Dedifferentiated amniotic fluid mesenchymal stem cell (primary cell): ENCODE measurements around the gene DUS4L.

Experiments used
- DNase-seq: peaks from one replicate; pipeline ENCODE4 v3.0.0-alpha.2; 2016; ENCODE audit errors: extremely low spot score

DUS4L gene

DNA sequence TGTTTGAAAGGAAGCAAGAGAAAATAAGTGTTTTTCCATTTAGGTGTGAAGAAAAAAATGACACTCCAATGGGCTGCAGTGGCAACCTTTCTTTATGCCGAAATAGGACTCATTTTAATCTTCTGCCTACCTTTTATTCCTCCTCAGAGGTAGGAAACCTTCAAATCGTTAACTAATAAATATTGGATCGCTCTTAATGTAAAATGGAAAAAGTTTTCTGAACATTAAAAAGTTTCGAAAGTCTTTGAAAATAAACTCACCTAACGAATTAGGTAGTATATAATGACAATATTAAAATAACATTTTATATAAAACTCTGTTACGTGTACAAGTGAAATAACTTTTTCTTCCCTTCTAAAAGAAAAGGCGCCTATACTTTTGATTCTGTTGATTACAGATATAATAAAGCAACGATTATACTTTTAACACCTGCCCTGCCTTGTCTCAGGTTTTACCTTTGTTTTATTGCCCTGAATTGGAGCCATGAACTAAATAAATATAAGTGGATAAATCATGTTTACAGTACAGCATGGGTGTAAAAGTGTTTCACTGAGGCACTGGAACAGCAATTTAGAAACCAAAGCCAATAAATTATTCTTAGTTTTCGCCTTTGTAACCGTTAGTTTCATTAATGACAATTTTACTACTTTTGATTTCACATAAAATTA, 17.1 kb downstream of the DUS4L start:
- DNase-seq = no peak

DNA sequence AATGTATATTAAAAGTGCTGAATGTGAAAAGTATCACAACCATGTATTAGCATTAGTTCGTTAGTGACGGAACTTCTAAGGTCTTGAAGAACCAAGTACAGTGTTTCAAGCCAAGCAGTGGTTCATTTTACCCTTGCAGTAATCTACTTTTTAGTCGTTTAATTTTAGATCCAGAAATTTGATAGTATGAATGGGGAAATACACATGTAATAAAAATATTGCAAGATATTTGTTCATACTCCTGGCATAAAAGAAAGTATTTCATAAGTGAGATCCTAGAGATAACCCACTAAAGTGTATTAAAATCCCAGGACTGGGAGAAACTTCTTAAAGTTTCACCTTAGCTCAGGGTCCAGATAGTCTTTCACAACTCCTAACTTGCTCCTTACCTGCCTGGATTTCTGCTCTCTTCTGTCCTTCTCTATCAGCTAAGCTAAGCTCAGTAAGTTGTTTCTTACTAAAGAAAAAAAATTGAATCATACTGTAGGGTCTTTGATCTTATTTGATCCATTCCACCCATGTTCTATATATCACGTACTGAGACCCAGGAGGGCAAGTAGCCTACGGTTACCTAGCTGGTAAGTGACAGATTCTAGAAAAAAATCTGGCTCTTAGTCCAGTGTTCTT, 17.7 kb downstream of the DUS4L start:
- peak; percentile 18 for DNase-seq

DNA sequence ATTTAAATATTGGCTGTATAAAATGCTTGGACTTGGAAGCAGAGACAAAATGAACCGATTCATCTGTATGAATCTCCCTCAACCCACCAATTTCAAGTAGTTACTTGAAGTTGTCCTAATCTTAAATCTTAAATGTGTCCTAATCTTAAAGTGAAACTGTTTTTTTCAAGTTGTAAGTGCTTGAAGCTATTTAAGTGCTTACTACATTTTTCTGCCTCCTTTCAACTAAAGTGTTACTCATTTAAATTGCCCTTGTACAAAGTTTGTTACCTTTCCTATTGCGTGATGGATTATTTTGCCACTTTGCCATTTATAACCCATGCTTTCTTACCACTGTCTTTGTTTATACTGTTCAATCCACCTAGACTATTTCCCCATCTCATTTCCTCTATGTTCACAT, 19.1 kb downstream of the DUS4L start:
- no peak for DNase-seq

DNA sequence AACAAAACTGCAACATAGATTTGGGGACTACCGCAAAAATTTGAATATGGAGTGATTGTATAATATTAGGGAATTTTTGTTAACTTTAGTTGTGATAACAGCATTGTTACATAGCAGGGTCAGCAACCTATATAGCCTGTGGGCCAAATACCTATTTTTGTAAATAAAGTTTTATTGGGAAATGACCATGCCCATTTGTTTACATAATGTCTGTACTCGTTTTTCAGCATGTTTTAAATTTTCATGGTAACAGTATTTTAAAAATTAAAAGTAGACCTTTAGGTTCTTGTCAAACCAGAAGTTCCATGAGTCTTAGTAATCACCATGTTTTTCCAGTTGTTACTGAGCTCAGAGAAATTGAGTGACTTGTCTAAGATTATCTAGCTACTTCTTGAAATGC, 20.9 kb downstream of the DUS4L start:
- no peak for DNase-seq

DNA sequence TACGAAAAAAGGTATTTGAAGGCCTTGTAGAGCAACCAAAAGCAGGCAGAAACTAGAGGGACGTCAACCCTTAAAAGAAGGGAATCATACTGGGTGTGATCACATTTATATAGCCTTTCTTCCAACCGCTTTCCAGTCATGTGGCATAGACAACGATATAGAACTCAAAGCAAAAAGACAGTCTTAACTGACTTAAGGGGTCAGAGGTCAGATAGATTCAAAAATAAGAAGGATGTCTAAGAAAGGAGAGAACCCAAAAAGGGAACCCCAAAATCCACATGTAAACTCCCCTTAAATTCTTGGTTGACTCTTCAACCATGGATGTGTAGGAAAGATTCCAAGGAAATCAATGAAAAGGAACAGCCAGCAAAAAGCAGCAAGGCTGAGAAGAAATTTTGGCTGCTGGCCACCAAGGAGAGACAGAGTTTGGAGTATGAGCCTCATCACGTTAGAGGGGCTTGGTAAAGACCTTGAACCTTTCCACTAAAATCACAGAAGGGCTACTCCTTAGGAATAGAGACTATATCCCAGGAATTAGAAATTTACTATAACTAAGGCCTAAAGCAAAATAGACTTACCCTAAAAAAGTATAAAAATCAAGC, 24.9 kb downstream of the DUS4L start:
- no peak for DNase-seq

DNA sequence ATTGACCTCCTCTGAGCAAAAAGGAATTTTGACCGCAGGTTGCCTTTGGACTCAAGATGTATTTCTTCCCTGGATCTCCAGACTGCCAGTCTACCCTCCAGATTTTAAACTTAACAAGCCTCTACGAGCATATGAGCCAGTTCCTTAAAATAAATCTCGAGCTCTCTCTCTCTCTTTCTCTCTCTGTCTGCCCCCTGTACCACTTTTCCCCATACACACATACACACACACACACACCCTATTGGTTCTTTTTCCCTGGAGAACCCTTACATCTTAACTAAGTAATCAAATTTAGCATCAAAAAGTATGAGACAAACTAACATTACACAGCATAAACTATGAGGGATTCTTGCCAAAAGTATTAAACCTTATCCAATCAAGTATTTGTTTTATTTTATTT, 27.6 kb downstream of the DUS4L start:
- no peak for DNase-seq

DNA sequence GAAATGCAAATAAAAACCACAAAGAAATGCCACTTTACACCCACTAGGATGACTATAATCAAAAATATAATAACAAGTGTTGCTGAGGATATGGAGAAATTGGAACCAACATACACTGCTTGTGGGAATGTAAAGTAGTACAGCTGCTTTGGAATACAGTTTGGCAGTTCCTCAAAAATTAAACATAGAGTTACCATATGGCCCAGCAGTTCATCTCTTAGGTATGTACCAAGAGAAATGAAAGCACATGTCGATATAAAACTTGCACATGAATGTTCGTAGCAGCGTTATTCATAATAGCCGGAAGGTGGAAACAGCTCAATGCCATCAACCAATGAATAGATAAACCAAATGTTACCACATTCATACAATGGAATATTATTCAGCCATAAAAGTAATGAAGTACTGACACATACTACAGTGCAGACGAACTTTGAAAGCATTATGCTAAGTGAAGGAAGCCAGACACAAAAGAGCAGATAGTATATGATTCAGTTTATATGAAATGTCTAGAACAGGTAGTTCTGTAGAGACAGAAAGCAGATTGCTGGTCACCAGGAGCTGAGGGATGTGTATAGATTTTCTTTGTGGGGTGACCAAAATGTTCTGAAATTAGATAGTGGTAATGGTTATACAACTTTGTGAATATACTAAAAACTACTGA, 28.7 kb downstream of the DUS4L start:
- DNase-seq = peak; percentile 54

DNA sequence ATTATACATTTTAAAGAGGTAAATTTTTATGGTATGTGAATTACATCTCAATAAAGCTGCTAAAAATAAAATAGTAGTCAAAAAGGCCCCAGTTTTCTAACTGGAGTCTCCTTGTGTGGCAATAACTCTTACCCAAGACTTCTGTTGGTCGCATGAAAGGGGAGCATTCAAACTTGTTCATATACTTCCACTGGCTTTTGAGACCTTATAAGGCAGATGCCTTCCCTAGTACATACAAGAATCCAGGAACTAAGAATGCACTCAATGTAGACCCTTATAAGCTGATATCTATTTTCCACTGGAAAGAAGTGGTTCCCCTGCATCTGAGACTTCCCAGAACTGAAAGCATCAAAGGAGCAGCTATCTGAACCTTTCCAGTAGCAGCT, 29.2 kb downstream of the DUS4L start:
- DNase-seq = no peak

DNA sequence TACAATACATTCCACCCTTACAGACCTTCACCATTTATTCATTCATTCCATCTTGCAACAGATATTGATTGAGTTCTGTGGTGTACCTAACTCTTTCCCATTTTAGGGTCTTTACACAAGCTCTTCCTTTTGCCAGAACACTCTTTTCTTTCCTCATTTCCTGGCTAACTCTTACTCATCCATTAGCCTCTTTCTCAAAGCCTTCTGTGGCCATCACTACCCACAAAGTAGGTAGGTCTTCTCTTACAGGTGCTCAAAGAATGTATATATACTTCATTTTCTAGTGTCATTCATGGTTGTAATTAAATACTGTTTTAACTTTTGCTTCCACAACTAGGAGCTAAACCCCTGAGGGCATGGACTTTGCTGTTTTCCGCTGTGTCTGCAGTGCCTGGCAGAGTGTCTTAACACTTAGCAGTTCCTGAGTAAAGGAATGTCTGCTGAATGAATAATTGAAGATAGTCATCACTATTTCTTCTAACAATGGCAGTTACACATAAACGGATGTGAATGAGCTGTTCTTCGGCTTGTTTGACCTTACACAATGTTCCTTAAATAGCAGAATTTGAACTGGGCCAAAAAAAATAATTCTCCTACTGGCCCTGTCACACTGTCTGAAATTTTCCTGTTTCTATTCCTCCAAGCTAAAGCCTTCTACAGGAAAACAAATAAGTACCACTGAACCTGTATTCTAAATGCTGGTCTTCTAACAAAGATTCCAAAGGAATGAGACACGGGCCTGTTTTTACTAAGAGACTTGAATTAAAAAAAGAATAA, 31.4 kb downstream of the DUS4L start:
- peak; percentile 81 for DNase-seq

DNA sequence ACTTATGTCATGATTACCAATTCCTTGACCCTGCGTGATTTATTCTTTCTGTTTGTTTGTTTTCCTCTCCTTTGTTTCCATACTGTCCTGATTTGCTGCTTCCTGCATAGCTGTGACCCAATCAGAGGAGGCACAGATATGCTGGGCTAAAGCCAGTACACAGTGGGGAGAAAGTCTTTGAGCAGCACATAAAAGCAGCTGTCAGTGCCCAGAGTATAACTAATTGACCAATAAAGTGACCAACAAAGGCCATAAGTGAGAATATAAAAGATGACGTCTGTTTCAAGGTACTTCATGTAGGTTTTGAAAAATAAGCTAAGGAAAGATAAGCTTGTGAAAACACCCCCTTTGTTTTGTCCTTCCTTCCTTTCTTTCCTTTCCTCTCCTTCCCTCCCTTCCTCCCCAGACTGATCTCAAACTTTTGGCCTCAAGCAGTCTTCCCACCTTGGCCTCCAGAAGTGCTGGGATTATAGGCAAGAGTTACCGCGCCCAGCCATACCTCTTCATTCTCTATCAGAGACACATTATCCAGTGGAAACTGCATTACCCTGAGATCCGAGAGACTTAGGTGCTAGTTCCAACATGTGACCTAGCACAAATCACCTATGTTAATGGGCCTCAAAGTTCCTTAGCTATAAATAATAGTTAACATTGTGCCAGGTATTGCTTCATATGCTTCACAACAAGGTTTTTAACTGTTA, 33.3 kb downstream of the DUS4L start:
- DNase-seq = no peak

DNA sequence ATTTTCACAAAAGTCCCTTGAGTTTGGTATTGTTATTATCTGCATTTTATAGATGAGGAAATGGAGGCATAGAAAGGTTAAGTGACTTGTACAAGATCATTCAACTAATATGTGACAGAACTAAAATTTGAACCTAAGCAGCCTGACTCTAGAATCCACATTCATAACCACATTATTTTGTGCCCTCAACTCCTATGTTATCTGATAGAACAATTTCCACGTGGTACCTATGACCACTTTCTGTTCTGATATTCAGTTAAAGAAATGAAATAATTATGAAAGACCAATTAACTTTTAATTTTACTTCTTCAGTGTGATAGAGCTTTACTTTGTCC, 33.8 kb downstream of the DUS4L start:
- no peak for DNase-seq

DNA sequence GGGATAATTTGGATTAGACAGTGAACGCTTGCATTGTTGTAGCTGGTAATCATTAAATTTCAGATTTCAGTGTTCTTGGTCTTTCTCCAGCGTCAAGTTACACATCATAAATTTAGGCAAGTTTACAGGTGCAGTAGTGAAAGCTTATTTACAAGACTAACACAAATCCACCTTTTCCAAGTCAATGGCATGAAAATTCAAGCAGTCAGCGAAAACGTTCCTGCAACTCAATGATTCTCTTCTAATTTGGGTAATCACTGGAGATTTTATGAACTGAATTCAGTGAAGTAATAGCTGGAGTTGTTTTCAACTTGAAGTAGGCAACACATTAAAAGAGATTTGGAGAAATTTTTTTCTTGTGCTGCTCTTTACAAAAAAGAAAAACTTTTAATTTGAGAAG, 34.2 kb downstream of the DUS4L start:
- DNase-seq = no peak

DNA sequence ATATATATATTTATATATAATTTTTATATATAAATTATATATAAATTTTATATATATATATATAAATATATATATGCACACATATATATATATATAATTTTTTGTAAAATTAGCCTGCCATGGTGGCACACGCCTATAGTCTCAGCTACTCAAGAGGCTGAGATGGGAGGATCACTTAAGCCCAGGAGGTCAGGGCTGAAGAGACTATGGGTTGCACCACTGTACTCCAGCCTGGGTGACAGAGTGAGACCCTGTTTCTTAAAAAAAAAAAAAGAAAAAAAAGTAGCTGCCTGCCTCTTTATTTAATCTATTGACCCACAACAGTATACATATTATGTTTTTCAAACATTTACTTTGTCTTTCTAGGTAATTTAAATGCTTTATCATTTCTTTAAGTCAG, 35.5 kb downstream of the DUS4L start:
- no peak for DNase-seq

DNA sequence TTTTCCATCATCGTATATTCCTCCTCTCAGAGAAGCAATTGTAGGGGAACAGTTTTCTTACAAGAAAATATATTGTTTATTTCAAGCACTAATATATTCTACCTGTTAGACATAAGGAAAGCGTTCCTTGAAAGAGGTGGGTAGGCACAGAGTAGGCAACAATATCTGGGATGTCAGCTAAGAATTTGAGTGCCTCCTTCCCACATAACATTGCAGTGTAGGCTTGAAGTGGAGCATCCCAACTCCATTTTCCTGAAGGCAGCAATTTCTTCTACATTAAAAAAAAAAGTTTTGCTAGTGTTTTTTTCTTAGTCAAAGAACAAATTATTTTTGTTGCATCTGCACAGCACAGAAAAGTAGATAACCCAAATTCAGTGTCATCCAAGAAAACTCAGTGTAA, 37.0 kb downstream of the DUS4L start:
- DNase-seq = no peak

DNA sequence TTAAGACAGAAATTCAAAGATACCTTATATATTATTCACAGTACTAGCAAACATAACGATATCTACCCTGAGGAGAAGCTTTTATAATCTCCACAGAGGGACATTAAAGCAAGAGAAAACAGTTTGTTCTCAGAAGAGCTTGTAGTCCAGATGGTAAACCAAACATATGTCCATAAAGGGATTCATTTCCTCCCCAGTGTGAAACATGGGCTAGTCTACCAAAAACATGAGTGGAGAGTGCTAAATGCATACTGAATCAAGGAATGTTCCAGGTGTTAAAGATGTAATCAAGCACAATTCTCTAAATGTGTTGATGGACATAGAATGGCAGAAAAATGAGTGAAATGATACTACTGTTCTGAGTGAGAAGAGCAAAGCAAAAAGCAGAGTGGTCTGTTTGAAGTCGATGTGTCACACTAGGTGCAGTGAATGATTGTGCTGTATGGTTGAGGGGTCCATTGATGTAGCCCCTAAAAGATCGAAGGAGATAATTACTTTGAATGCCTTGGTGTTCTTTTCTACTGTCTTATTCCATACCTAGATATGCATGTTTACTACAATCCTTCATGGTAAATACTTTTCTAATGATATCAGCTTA, 41.5 kb downstream of the DUS4L start:
- no peak for DNase-seq

DNA sequence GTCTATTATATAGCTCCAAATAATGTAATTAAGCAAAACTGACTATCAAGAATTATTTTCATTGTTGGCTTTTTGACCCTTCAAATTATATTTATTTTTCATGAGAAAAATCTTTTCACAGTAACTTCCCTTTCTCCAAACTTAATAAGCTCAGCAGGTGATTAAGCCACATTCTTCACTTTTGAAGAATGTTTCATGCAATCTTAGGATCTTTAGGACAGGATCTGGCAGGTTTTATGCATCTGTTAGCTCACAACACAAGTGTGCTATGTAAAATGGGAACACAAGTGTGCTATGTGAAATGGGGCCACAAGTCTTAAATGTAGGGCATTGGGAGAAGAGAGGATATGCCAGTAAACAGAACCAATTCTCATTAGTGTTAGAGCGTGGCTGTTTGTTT, 42.5 kb downstream of the DUS4L start:
- DNase-seq = no peak

DNA sequence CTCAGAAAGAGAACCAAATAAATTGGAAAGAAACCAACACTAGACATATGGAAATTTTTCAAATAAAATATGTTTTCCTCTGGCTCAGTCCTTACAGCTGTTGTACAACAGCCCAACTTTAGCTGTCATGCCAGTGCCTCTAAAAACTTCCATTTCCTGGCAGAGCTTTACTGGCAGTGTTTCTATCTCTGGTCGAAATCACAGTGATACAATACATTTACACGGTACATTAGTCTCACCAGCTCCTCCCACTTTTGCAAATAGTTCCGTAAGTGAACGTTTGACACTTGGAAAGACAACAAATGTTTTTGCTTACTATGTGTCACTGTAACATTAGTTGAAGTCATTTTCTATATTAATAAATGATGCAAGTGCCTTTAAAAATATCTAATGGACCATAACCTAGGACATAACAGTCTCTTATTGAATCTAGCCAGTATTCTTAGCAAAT, 46.1 kb downstream of the DUS4L start:
- no peak for DNase-seq

DNA sequence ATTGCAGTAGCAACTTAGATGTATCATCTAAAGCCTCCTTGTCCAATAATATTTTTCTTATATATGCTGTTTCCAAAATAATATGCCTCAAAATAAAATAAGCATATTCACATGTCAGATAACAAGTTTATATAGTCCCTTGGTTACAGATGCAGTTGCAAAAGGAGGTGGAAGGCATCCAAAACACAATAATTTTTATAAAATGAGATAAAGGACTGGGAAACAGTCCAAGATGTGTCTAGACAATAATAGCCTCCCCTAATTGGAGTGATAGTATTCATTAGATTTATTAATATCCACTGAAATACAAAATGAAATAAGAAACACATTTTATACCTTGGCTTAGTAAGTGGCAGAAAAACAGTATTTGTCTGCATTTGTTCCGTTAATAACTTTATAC, 46.6 kb downstream of the DUS4L start:
- no peak for DNase-seq

DNA sequence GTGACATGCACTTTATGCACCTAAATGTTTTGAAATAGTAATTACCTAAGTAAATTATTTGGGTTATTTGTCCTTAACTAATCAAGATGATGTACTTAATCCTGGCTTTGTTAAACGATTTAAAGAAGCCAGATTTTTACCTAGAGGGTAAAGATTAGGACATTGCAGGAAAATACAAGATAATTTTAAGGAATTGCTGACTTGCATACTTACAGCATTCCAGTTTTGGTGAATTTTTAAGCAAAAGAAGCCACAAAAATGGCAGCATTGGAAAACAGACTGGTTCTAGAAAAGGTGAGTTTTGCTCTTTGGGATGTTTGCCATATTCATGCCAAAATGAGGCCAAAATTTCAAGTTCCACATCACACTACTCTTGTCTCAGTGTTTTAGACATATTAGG, 49.7 kb downstream of the DUS4L start:
- DNase-seq = no peak

DNA sequence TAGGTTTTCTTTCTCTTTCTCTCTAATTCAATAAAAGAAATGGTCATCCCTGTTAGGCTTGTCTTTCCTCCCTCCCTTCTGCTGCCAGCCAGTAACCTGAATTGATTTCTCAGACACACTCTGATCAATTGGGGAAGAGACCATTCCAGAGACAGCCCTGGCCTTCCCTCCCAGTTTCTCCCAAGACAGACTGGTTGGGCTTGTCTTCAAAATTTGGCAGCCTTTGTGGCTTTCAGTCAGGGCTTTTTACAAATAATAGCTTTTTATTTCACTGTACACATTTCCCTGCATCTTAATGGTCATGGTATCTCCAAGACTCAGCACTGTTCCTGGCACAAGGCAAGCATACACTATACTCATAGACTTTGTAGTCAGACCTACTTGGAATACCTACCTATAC, 50.2 kb downstream of the DUS4L start:
- DNase-seq = no peak

DNA sequence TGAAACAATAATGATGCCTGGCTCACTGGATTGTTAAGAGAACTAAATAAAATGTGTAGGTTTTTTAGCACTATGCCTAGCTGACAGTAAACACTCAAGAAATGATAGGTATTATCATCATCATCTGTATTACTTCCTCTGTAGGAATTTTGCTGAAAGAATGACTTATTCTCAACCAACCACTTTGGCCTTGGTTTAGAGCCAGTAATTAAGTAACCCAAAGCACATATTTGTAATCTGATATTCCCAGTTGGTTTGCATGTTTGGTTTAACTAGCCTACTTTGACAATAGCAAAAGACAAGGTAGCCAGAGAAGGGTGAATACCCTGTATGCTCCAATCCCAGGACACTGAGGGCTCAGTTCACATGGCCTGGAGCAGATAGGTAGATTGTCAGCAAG, 50.7 kb downstream of the DUS4L start:
- DNase-seq = peak; percentile 39
